ENCODE data around the gene MYO3A. TPM values are rescaled to one million over a fixed set of nuclear protein-coding genes. Genes with fewer than 3 reads are reported as not detected.
A peak's percentile ranks its signal among the peaks of the same experiment; 100 is the strongest.

The MYO3A gene
- total RNA-seq (2021; ENCODE audit: unreplicated experiment) (not detected), Bru-seq, nascent RNA (percentile 1 among the genes with signal in this experiment), BruChase-seq, experiment 1, labeled RNA remaining after a 2-hour chase (percentile 1 among the genes with signal in this experiment), BruChase-seq, experiment 2, labeled RNA remaining after a 6-hour chase (percentile 1 among the genes with signal in this experiment)
- not detected for polyA plus RNA-seq (2012; ENCODE audit: insufficient read length)
- long read RNA-seq: 0 reads

GRCh38 chr10:25933653-25934608 is at the start of gene MYO3A:
Gene MYO3A, plus strand, starts transcription at chr10:25934229. Its CDS starts 17,882 bp downstream, at chr10:25952111.
- no peak for TF ChIP-seq REST (IDR thresholded peaks at IDR 0.05; ENCODE audit: insufficient read depth in 1 of 2, low read depth in 2 of 2, low read length in 1 of 2)
- intact Hi-C loops (cut with micrococcal nuclease; ENCODE audit: unreplicated experiment): no loop called here
- in situ Hi-C loops (cut with HindIII; ENCODE audit: low pct_unique_long_range_greater_than_20kb, low sequenced_read_pairs): no loop called here
- Histone ChIP-seq H3K4me1 (ENCODE audit: control insufficient read depth, insufficient read depth, low read length) (no peaks in the 10 kb centered on the region), H3K27ac (ENCODE audit: low read length) (no peak within 1 kb of the TSS), H3K27me3 (ENCODE audit: control insufficient read depth, insufficient read depth, low read length) (peaks cover 6% of the 10 kb centered on the region), H3K9me3 (ENCODE audit: control insufficient read depth, insufficient read depth, low read depth, low read length) (no peaks in the 10 kb centered on the region), H3K36me3 (ENCODE audit: control insufficient read depth, insufficient read depth, low read length) (no peaks in the 10 kb centered on the region), H3K4me3 (ENCODE audit: low read depth in 2 of 2, low read length in 2 of 2) (peak within 1 kb of the TSS; percentile 17 to 44)
- ATAC-seq (no peak; the same call in 1 of the 2 replicates), DNase-seq (ENCODE audit: low read depth, low spot score) (no peak)
- CTCF ChIA-PET: no interaction called here
- POLR2A ChIA-PET: no interaction called here
- no TSS peak for BruUV-seq (replicated peaks)

- H3K36me3 ChIP-seq (ENCODE audit: control insufficient read depth, insufficient read depth, low read length): no peaks in the 10 kb centered on the region
- ATAC-seq: no peak
- intact Hi-C loops (cut with micrococcal nuclease; ENCODE audit: unreplicated experiment) (no loop called here), in situ Hi-C loops (cut with HindIII; ENCODE audit: low pct_unique_long_range_greater_than_20kb, low sequenced_read_pairs) (no loop called here)
- DNase-seq (ENCODE audit: low read depth, low spot score): no peak
- H3K27ac ChIP-seq (ENCODE audit: low read length): no peak overlapping the region
- no peaks in the 10 kb centered on the region for H3K27me3 ChIP-seq (ENCODE audit: control insufficient read depth, insufficient read depth, low read length)
- BruUV-seq (replicated peaks): no TSS peak
- no peaks in the 10 kb centered on the region for H3K9me3 ChIP-seq (ENCODE audit: control insufficient read depth, insufficient read depth, low read depth, low read length)
- H3K4me1 ChIP-seq (ENCODE audit: control insufficient read depth, insufficient read depth, low read length): no peaks in the 10 kb centered on the region
- H3K4me3 ChIP-seq (ENCODE audit: low read depth in 2 of 2, low read length in 2 of 2): no peak overlapping the region
- POLR2A ChIA-PET: no interaction called here
- CTCF ChIA-PET: no interaction called here
- no peak for TF ChIP-seq CTCF (IDR thresholded peaks at IDR 0.05)
- no peak for TF ChIP-seq REST (IDR thresholded peaks at IDR 0.05; ENCODE audit: insufficient read depth in 1 of 2, low read depth in 2 of 2, low read length in 1 of 2)
- TF ChIP-seq POLR2AphosphoS5 (IDR thresholded peaks at IDR 0.05; ENCODE audit: low read depth, low read length): no peak
- no peak for TF ChIP-seq SIN3A (IDR thresholded peaks at IDR 0.05; ENCODE audit: borderline replicate concordance, insufficient read depth, low read depth, low read length)
- no peak for TF ChIP-seq TCF7L2 (IDR thresholded peaks at IDR 0.05; ENCODE audit: low read depth, low read length)
Measured at GRCh38 chr10:25888627-25889026, 45.4 kb upstream of the MYO3A start.
